ENCODE data around the gene PRICKLE1.

DNA sequence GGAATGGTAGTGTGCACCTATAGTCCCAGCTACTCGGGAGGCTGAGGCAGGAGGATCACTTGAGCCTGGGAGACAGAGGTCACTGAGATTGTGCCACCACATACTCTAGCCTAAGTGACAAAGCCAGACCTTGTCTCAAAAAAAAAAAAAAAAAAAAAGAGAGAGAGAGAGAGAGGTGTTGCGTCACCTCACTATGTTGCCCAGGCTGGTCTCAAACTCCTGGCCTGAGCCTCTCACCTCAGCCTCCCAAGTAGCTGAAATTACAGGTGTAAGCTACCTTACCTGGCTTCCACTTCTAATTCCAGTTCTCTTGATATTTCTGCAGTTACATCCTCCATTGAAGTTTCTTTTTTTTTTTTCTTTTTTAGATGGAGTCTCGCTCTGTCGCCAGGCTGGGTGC, 94.3 kb downstream of the PRICKLE1 start:
- TF ChIP-seq, protein P1, sequence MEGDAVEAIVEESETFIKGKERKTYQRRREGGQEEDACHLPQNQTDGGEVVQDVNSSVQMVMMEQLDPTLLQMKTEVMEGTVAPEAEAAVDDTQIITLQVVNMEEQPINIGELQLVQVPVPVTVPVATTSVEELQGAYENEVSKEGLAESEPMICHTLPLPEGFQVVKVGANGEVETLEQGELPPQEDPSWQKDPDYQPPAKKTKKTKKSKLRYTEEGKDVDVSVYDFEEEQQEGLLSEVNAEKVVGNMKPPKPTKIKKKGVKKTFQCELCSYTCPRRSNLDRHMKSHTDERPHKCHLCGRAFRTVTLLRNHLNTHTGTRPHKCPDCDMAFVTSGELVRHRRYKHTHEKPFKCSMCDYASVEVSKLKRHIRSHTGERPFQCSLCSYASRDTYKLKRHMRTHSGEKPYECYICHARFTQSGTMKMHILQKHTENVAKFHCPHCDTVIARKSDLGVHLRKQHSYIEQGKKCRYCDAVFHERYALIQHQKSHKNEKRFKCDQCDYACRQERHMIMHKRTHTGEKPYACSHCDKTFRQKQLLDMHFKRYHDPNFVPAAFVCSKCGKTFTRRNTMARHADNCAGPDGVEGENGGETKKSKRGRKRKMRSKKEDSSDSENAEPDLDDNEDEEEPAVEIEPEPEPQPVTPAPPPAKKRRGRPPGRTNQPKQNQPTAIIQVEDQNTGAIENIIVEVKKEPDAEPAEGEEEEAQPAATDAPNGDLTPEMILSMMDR (IDR thresholded peaks at IDR 0.05; ENCODE audit: borderline replicate concordance, extremely low read depth, low read length, poor library complexity, severe bottlenecking): no peak
- no peak for TF ChIP-seq EZH2 (IDR thresholded peaks at IDR 0.05; ENCODE audit: borderline replicate concordance, low read depth, low read length, severe bottlenecking)
